ENCODE data around the gene CES4A. TPM values are rescaled to one million over a fixed set of nuclear protein-coding genes. Genes with fewer than 3 reads are reported as not detected.

The CES4A gene
- total and polyA plus RNA-seq, 9 donors = 6.0 to 67.1 (median 10.3) TPM

- no peaks in the 10 kb centered on the region for H3K9me3 ChIP-seq
- no peak overlapping the region for H3K27ac ChIP-seq
- TF ChIP-seq EP300 (IDR thresholded peaks at IDR 0.05) (no peak), CTCF (IDR thresholded peaks at IDR 0.05) (no peak), POLR2A (IDR thresholded peaks at IDR 0.05) (no peak)
- H3K36me3 ChIP-seq = no peaks in the 10 kb centered on the region
- 73 to 78% (median 75%) methylated on average over 6 of the region's 6 CpGs for WGBS, 3 donors
- no peak for DNase-seq
- H3K4me1 ChIP-seq (ENCODE audit: insufficient read depth) = peaks cover 3% of the 10 kb centered on the region
- no peak overlapping the region for H3K4me3 ChIP-seq
- intact Hi-C loops (cut with DNase I) = no loop called here
- H3K27me3 ChIP-seq = no peaks in the 10 kb centered on the region
Observed at GRCh38 chr16:66949472-66949871, 38.9 kb upstream of the CES4A start.

- Histone ChIP-seq H3K27me3 (no peaks in the 10 kb centered on the region), H3K27ac (no peak overlapping the region), H3K36me3 (no peaks in the 10 kb centered on the region), H3K4me3 (no peak overlapping the region), H3K4me1 (ENCODE audit: insufficient read depth) (peaks cover 3% of the 10 kb centered on the region), H3K9me3 (no peaks in the 10 kb centered on the region)
- WGBS, 3 donors = 74 to 83% (median 77%) methylated on average over 2 of the region's 2 CpGs
- DNase-seq = no peak
- no peak for TF ChIP-seq POLR2A (IDR thresholded peaks at IDR 0.05)
- TF ChIP-seq CTCF (IDR thresholded peaks at IDR 0.05) = no peak
- no peak for TF ChIP-seq EP300 (IDR thresholded peaks at IDR 0.05)
- intact Hi-C loops (cut with DNase I) = loop anchor here in 1 of 4 donors (5.0 kb wide), 1 partner anchor 207 kb away; the partner anchor contains the start of genes FBXL8 and TRADD
Observed at GRCh38 chr16:66950437-66950836, 38.0 kb upstream of the CES4A start.

GRCh38 chr16:66950971-66951790 is 37.2 kb upstream of the CES4A start:
- no peak for DNase-seq
- Histone ChIP-seq H3K27me3 (no peaks in the 10 kb centered on the region), H3K9me3 (no peaks in the 10 kb centered on the region), H3K27ac (no peak overlapping the region), H3K4me1 (ENCODE audit: insufficient read depth) (peaks cover 3% of the 10 kb centered on the region), H3K4me3 (no peak overlapping the region), H3K36me3 (no peaks in the 10 kb centered on the region)
- WGBS, 3 donors = 72 to 80% (median 74%) methylated on average over 4 of the region's 4 CpGs
- intact Hi-C loops (cut with DNase I) = loop anchor here in 1 of 4 donors (5.0 kb wide), 1 partner anchor 206 kb away; the partner anchor contains the start of genes FBXL8 and TRADD
- no peak for TF ChIP-seq CTCF (IDR thresholded peaks at IDR 0.05)
- no peak for TF ChIP-seq POLR2A (IDR thresholded peaks at IDR 0.05)
- no peak for TF ChIP-seq EP300 (IDR thresholded peaks at IDR 0.05)

- Histone ChIP-seq H3K27me3 (no peaks in the 10 kb centered on the region), H3K4me3 (no peak overlapping the region), H3K9me3 (no peaks in the 10 kb centered on the region), H3K36me3 (no peaks in the 10 kb centered on the region), H3K27ac (no peak overlapping the region), H3K4me1 (ENCODE audit: insufficient read depth) (peaks cover 3% of the 10 kb centered on the region)
- 82 to 91% (median 86%) methylated on average over 7 of the region's 7 CpGs for WGBS, 3 donors
- intact Hi-C loops (cut with DNase I) = loop anchor here in 1 of 4 donors (5.0 kb wide), 1 partner anchor 205 kb away; the partner anchor contains the start of genes FBXL8 and TRADD
- no peak for DNase-seq
- TF ChIP-seq CTCF (IDR thresholded peaks at IDR 0.05) (no peak), POLR2A (IDR thresholded peaks at IDR 0.05) (no peak), EP300 (IDR thresholded peaks at IDR 0.05) (no peak)
Observed at GRCh38 chr16:66952430-66953110, 35.8 kb upstream of the CES4A start.
